Gastrocnemius medialis (tissue), 4 donors: Measurements from ENCODE around the gene NCR3LG1. TPM values are rescaled to one million over a fixed set of nuclear protein-coding genes. Genes with fewer than 3 reads are reported as not detected.
A peak's percentile ranks its signal among the peaks of the same experiment; 100 is the strongest.

Experiments used
- ATAC-seq, 2 donors: fragments of 150-250 bp; one replicate each; pipeline ENCODE4 v1.9.1; 2016
- DNase-seq, 2 donors: peaks; one replicate each; pipeline ENCODE4 v3.0.0-alpha.2; 2019
- H3K27ac ChIP-seq, 4 donors: fragments of 200-600 bp; sonication (generic); 1 replicate in 1 of 4; 2 replicates in 3 of 4; pipeline ENCODE4 v1.5.1; 2016 to 2018; ENCODE audit warnings: mild to moderate bottlenecking in 2 of 4, moderate library complexity in 1 of 4
- H3K27me3 ChIP-seq, 3 donors: fragments of 200-600 bp; sonication (generic) in 2 of 3; 1 replicate in 1 of 3; 2 replicates in 2 of 3; pipeline versions ENCODE4 v1.5.1 to v1.6.0; 2016 to 2019; ENCODE audit warnings: mild to moderate bottlenecking in 1 of 3, moderate library complexity in 1 of 3
- H3K36me3 ChIP-seq, 2 donors: fragments of 200-600 bp; sonication (generic) in 1 of 2; one replicate each; pipeline ENCODE4 v1.5.1; 2017 to 2018
- H3K4me1 ChIP-seq, 2 donors: fragments of 200-600 bp; sonication (generic) in 1 of 2; one replicate each; pipeline ENCODE4 v1.5.1; 2016 to 2017; ENCODE audit warnings: mild to moderate bottlenecking in 2 of 2
- H3K4me3 ChIP-seq, 4 donors: fragments of 200-600 bp; sonication (generic) in 3 of 4; 1 replicate in 1 of 4; 2 replicates in 3 of 4; pipeline ENCODE4 v1.5.1; 2016 to 2019; ENCODE audit warnings: mild to moderate bottlenecking in 2 of 4
- H3K9me3 ChIP-seq, 3 donors: fragments of 200-600 bp; sonication (generic) in 2 of 3; 1 replicate in 1 of 3; 2 replicates in 2 of 3; pipeline ENCODE4 v1.5.1; 2016 to 2019
- POLR2A ChIP-seq, 2 donors: fragments of 450-650 bp; IDR thresholded peaks; one replicate each; pipeline ENCODE4 v1.6.1; 2017; ENCODE audit warnings: antibody characterized with exemption in 2 of 2, mild to moderate bottlenecking in 2 of 2, moderate library complexity in 2 of 2
- in situ Hi-C, 4 donors: fragments of 200-750 bp; cut with MboI; loops; one replicate each; pipeline versions ENCODE4 v1.15.0 to v1.8.0; 2017; ENCODE audit warnings: low sequenced_read_pairs in 4 of 4
- intact Hi-C: fragments of 100-400 bp; cut with DNase I; formaldehyde crosslinking; loops from one replicate; pipeline ENCODE4 v1.15.1; 2023; ENCODE audit warnings: low total_unique reads
- total RNA-seq, 4 donors: library from RNA; depleted of rRNA; stranded (reverse); fragments of >200 nt; gene quantifications; one replicate each; pipeline versions ENCODE4 v1.1.0 to v1.2.3, GENCODE V29; 2016
- TF ChIP-seq, protein P1 (sequence below), 5 experiments: fragments of 450-650 bp in 3 of 5; fragments of 200-600 bp in 2 of 5; sonication (generic) in 2 of 5; IDR thresholded peaks in 4 of 5; conservative IDR thresholded peaks in 1 of 5; 1 replicate in 4 of 5; 2 replicates in 1 of 5; pipeline ENCODE4 v1.5.1; 2016 to 2019; ENCODE audit warnings: antibody characterized with exemption in 5 of 5, mild to moderate bottlenecking in 3 of 5, moderate library complexity in 3 of 5

Gene NCR3LG1
- total RNA-seq, 4 donors from 2014 or later = 0.07 to 0.95 (median 0.38) TPM

GRCh38 chr11:17343907-17344306 is 7.7 kb upstream of the NCR3LG1 start:
- Histone ChIP-seq H3K27ac (no peak overlapping the region), H3K4me1 (no peaks in the 10 kb centered on the region), H3K4me3 (no peak overlapping the region), H3K9me3 (no peaks in the 10 kb centered on the region), H3K36me3 (no peaks in the 10 kb centered on the region), H3K27me3 (no peaks in the 10 kb centered on the region)
- in situ Hi-C loops (no loop called here), intact Hi-C loops (no loop called here)
- no peak for TF ChIP-seq POLR2A (IDR thresholded peaks at IDR 0.05)
- TF ChIP-seq, protein P1, sequence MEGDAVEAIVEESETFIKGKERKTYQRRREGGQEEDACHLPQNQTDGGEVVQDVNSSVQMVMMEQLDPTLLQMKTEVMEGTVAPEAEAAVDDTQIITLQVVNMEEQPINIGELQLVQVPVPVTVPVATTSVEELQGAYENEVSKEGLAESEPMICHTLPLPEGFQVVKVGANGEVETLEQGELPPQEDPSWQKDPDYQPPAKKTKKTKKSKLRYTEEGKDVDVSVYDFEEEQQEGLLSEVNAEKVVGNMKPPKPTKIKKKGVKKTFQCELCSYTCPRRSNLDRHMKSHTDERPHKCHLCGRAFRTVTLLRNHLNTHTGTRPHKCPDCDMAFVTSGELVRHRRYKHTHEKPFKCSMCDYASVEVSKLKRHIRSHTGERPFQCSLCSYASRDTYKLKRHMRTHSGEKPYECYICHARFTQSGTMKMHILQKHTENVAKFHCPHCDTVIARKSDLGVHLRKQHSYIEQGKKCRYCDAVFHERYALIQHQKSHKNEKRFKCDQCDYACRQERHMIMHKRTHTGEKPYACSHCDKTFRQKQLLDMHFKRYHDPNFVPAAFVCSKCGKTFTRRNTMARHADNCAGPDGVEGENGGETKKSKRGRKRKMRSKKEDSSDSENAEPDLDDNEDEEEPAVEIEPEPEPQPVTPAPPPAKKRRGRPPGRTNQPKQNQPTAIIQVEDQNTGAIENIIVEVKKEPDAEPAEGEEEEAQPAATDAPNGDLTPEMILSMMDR (IDR thresholded peaks at IDR 0.05 in 4 of 5, conservative IDR thresholded peaks at IDR 0.05 in 1 of 5) = no peak
- no peak for ATAC-seq
- DNase-seq = no peak

- ATAC-seq (no peak), DNase-seq (no peak)
- Histone ChIP-seq H3K27ac (no peak overlapping the region), H3K27me3 (peaks cover 13 to 22% (median 16%) of the 10 kb centered on the region in 3 donors), H3K4me3 (no peak overlapping the region), H3K4me1 (peaks cover 4 to 16% of the 10 kb centered on the region in 2 donors), H3K9me3 (no peaks in the 10 kb centered on the region), H3K36me3 (no peaks in the 10 kb centered on the region)
- intact Hi-C loops (no loop called here), in situ Hi-C loops (no loop called here)
- TF ChIP-seq, protein P1 (IDR thresholded peaks at IDR 0.05 in 4 of 5, conservative IDR thresholded peaks at IDR 0.05 in 1 of 5) = no peak
- no peak for TF ChIP-seq POLR2A (IDR thresholded peaks at IDR 0.05)
Observed at GRCh38 chr11:17347676-17348075, 3.9 kb upstream of the NCR3LG1 start.

- Histone ChIP-seq H3K9me3 (no peaks in the 10 kb centered on the region), H3K36me3 (no peaks in the 10 kb centered on the region), H3K4me3 (no peak overlapping the region), H3K4me1 (peaks cover 17 to 24% of the 10 kb centered on the region in 2 donors), H3K27me3 (peaks cover 16 to 27% (median 25%) of the 10 kb centered on the region in 3 donors), H3K27ac (no peak overlapping the region)
- ATAC-seq = no peak
- DNase-seq = no peak
- in situ Hi-C loops (no loop called here), intact Hi-C loops (loop anchor here (5.0 to 10.0 kb wide), 2 partner anchors 146 to 273 kb away; partner anchors contain the start of genes PIK3C2A and RPS13)
- TF ChIP-seq POLR2A (IDR thresholded peaks at IDR 0.05) = no peak
- TF ChIP-seq, protein P1 (IDR thresholded peaks at IDR 0.05 in 4 of 5, conservative IDR thresholded peaks at IDR 0.05 in 1 of 5) = no peak
Observed at GRCh38 chr11:17350455-17351171, 987 bp upstream of the NCR3LG1 start.

DNA sequence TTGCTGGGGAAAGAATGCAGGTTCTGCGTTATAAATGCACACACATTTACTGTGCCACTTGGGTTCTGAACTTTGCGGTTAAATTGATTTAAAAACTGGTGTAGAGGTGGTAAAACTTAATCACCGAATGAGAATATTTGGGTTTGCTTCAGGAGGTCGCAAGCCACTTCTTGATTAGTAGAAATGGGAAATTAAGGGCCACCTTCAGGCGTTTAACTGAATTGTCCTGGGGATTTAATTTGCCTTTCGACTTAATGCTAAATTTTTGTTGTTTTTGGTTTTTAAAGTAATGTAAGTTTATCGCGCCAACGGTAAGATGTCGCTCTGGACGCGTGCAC is 459 bp upstream of the NCR3LG1 start:
- H3K4me1 ChIP-seq = peaks cover 17 to 24% of the 10 kb centered on the region in 2 donors
- ATAC-seq (no peak), DNase-seq (no peak)
- H3K27me3 ChIP-seq = peaks cover 16 to 27% (median 25%) of the 10 kb centered on the region in 3 donors
- H3K9me3 ChIP-seq = no peaks in the 10 kb centered on the region
- H3K36me3 ChIP-seq = no peaks in the 10 kb centered on the region
- TF ChIP-seq, protein P1 (IDR thresholded peaks at IDR 0.05 in 4 of 5, conservative IDR thresholded peaks at IDR 0.05 in 1 of 5) = no peak
- TF ChIP-seq POLR2A (IDR thresholded peaks at IDR 0.05) = no peak
- intact Hi-C loops = loop anchor here (5.0 to 10.0 kb wide), 2 partner anchors 146 to 274 kb away; partner anchors contain the start of genes PIK3C2A and RPS13
- no peak overlapping the region for H3K27ac ChIP-seq
- peak overlapping the region; percentile 52 to 65 (median 60) for H3K4me3 ChIP-seq
- in situ Hi-C loops = no loop called here
